ENCODE data around the gene BCAR3.
"Not testable (repeated sequence)": the region's sequence is repeated elsewhere in the genome, so short reads cannot be mapped to it uniquely, and the experiment has no call there.

The BCAR3 gene

GRCh38 chr1:93600663-93601062 lies 81.0 kb downstream of the BCAR3 start:
- in situ Hi-C loops (cut with HindIII; ENCODE audit: low sequenced_read_pairs): no loop called here

GRCh38 chr1:93599479-93599878 lies 82.2 kb downstream of the BCAR3 start:
- in situ Hi-C loops (cut with HindIII; ENCODE audit: low sequenced_read_pairs): no loop called here

GRCh38 chr1:93598861-93599439 lies 82.7 kb downstream of the BCAR3 start:
- in situ Hi-C loops (cut with HindIII; ENCODE audit: low sequenced_read_pairs): no loop called here

GRCh38 chr1:93598396-93598795 lies 83.2 kb downstream of the BCAR3 start:
- in situ Hi-C loops (cut with HindIII; ENCODE audit: low sequenced_read_pairs): no loop called here

GRCh38 chr1:93597709-93598108 lies 83.9 kb downstream of the BCAR3 start:
- in situ Hi-C loops (cut with HindIII; ENCODE audit: low sequenced_read_pairs): no loop called here

GRCh38 chr1:93596329-93597089 lies 85.1 kb downstream of the BCAR3 start:
- in situ Hi-C loops (cut with HindIII; ENCODE audit: low sequenced_read_pairs): no loop called here

- in situ Hi-C loops (cut with HindIII; ENCODE audit: low sequenced_read_pairs): no loop called here
Measured at GRCh38 chr1:93595743-93596142, 85.9 kb downstream of the BCAR3 start.

GRCh38 chr1:93595266-93595665 lies 86.4 kb downstream of the BCAR3 start:
- in situ Hi-C loops (cut with HindIII; ENCODE audit: low sequenced_read_pairs): no loop called here

- in situ Hi-C loops (cut with HindIII; ENCODE audit: low sequenced_read_pairs): no loop called here
Measured at GRCh38 chr1:93594603-93594880, 87.1 kb downstream of the BCAR3 start.

- in situ Hi-C loops (cut with HindIII; ENCODE audit: low sequenced_read_pairs): no loop called here
Measured at GRCh38 chr1:93593854-93594602, 87.6 kb downstream of the BCAR3 start.

GRCh38 chr1:93592551-93592949 lies 89.1 kb downstream of the BCAR3 start:
- in situ Hi-C loops (cut with HindIII; ENCODE audit: low sequenced_read_pairs): no loop called here

- in situ Hi-C loops (cut with HindIII; ENCODE audit: low sequenced_read_pairs): no loop called here
Measured at GRCh38 chr1:93591676-93592550, 89.7 kb downstream of the BCAR3 start.

- in situ Hi-C loops (cut with HindIII; ENCODE audit: low sequenced_read_pairs): not testable (repeated sequence)
Measured at GRCh38 chr1:93591291-93591675, 90.4 kb downstream of the BCAR3 start.

GRCh38 chr1:93588955-93589354 lies 92.7 kb downstream of the BCAR3 start:
- in situ Hi-C loops (cut with HindIII; ENCODE audit: low sequenced_read_pairs): no loop called here

GRCh38 chr1:93588206-93588605 lies 93.4 kb downstream of the BCAR3 start:
- in situ Hi-C loops (cut with HindIII; ENCODE audit: low sequenced_read_pairs): no loop called here

- in situ Hi-C loops (cut with HindIII; ENCODE audit: low sequenced_read_pairs): no loop called here
Measured at GRCh38 chr1:93587354-93587753, 94.3 kb downstream of the BCAR3 start.

- in situ Hi-C loops (cut with HindIII; ENCODE audit: low sequenced_read_pairs): no loop called here
Measured at GRCh38 chr1:93585059-93585966, 96.3 kb downstream of the BCAR3 start.

GRCh38 chr1:93584261-93585003 lies 97.2 kb downstream of the BCAR3 start:
- in situ Hi-C loops (cut with HindIII; ENCODE audit: low sequenced_read_pairs): no loop called here

All from endothelial cell of hepatic sinusoid (primary cell).